Activated T-helper 1 cell treated with anti-CD3 and anti-CD28 coated beads, Interleukin-12 subunit alpha, Interleukin-12 subunit beta, Interleukin-2, Interleukin-4 antibody, amounts not matched to agents 30 ng/mL and 10 ng/mL and 1 ng/mL, durations not matched to agents 14 hours and 24 hours and 36 hours (primary cell): ENCODE data around the gene GAS2L2. TPM values are rescaled to one million over a fixed set of nuclear protein-coding genes. Genes with fewer than 3 reads are reported as not detected.

ENCODE experiments used
- DNase-seq: peaks from one replicate; pipeline ENCODE4 v3.0.0; 2021; ENCODE audit warnings: low spot score
- H3K27ac Mint-ChIP-seq: one replicate; pipeline ENCODE4 v1.8.0; 2021; ENCODE audit warnings: mild to moderate bottlenecking, mixed read lengths
- H3K27me3 Mint-ChIP-seq: one replicate; pipeline ENCODE4 v1.8.0; 2022; ENCODE audit warnings: mild to moderate bottlenecking, moderate library complexity, mixed read lengths; ENCODE audit not compliant: insufficient read depth
- H3K36me3 Mint-ChIP-seq: one replicate; pipeline ENCODE4 v1.8.0; 2021; ENCODE audit warnings: low read depth, mixed read lengths
- H3K4me1 Mint-ChIP-seq: one replicate; pipeline ENCODE4 v1.8.0; 2021; ENCODE audit warnings: low read depth, mixed read lengths
- H3K4me3 Mint-ChIP-seq: one replicate; pipeline ENCODE4 v1.8.0; 2021; ENCODE audit warnings: mild to moderate bottlenecking, moderate library complexity, mixed read lengths
- H3K9me3 Mint-ChIP-seq: one replicate; pipeline ENCODE4 v1.8.0; 2021; ENCODE audit warnings: mixed read lengths
- intact Hi-C: fragments of 100-400 bp; cut with micrococcal nuclease; formaldehyde crosslinking; loops from one replicate; pipeline ENCODE4 v1.15.1; 2024
- total RNA-seq: library from RNA; stranded (reverse); gene quantifications from 2 replicates; pipeline ENCODE4 v1.2.3, GENCODE V29; 2022

GAS2L2 gene
- 0.08 TPM in 1 of 2 replicates, not detected in the other for total RNA-seq

DNA sequence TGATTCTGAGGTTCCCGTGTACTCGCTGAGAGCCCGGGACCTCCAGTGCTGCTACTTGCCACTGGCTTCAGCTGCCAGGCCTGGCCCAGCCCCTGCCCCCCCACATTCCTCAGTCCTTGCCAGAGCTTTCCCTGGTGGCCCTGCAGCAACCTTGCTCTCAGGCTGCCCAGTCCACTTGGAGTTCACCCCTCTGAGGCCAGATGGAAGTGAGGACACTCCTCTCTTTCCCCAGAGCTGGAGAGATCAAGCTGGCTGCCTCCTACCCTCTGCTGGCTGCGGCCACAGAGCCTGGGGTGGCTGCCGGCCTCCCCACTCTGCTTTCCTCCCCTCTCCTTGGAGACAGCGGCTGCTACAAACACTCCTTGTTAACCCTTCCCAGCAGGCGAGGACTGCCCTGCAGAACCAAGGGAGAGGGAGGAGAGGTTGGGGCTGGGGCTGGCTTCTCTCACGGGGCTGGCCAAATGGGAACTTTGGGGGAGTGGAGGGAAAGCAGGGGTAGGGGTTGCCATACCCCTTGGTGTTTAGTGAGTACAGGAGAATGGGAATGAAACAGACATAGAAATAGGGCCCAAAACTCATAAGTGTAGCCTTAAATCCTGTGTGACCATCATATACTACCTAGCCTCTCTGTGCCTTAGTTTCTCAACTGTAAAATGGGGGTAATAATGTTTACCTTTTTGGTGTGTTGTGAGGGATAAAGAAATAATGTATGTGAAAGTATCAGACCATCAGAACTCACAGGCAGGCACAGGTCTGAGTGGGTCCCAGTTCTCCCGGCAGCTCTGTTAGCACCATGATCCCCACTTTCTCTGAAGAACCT lies at the start of gene GAS2L2:
Gene GAS2L2, minus strand, starts transcription at position 295 of the 820 bp plus-strand sequence. CDS start 389 bp downstream, outside the sequence.
- DNase-seq: no peak
- H3K27ac Mint-ChIP-seq: no peak within 1 kb of the TSS
- no peak within 1 kb of the TSS for H3K4me3 Mint-ChIP-seq
- intact Hi-C loops: no loop called here
- H3K9me3 Mint-ChIP-seq: no peaks in the 10 kb centered on the region
- H3K27me3 Mint-ChIP-seq: peaks cover 42% of the 10 kb centered on the region
- peaks cover 11% of the 10 kb centered on the region for H3K4me1 Mint-ChIP-seq
- no peaks in the 10 kb centered on the region for H3K36me3 Mint-ChIP-seq

DNA sequence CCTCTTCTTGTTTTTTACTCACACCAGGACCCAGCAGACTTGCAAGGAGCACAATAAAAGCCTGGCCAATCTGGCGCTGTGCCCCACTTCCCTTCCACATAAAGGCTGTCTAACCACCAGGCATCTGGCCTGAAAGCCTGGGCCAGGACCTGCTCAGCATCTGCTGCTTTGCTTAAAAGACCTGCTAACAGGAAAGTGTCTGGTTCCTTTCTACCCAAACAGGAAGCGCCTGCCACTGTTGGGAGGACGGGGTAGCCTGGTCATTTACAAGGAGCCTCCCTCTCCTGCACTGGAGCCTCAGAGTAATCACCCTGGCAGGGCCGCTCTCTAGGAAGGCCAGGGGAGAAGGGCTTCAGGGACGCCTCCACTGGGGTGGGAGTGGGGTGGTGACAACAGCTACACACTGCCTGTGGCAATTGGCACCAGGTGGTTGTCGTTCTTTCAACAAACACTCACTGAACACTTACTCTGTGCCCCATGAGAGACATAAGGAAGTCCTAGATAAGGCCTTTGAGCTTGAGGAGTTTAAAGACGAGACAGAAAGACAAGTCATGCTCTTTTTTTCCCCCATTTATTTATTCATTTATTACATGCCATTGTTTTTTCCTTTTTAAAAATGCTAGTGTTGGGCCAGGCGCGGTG lies 48.7 kb upstream of the GAS2L2 start:
- Mint-ChIP-seq H3K27me3 (peaks cover 23% of the 10 kb centered on the region), H3K36me3 (no peaks in the 10 kb centered on the region), H3K4me3 (no peak overlapping the region), H3K9me3 (no peaks in the 10 kb centered on the region), H3K27ac (no peak overlapping the region), H3K4me1 (peaks cover 25% of the 10 kb centered on the region)
- DNase-seq: no peak
- intact Hi-C loops: loop anchor here (10.0 kb wide), 1 partner anchor 817 kb away; the partner anchor contains the start of gene LIG3

DNA sequence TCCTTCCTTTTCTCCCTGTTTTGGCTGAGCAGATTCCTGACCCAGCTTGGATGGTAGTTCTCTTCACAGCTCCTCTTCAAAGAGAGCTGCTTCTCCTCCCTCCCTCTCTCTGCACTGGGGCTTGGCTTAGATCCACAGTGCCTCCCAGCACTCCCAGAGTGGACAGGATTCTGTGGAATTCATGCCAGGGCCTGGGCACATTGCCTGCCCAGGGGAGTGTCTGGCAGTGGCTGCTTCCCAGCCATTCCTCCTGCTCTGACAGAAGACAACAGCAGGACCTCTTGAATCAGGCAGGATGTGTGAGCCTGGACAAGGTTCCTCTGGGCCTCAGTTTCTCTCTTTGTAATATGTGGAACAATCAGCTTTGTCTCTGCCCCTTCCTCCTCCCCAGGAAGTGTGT lies 46.9 kb upstream of the GAS2L2 start:
- Mint-ChIP-seq H3K27ac (no peak overlapping the region), H3K9me3 (no peaks in the 10 kb centered on the region), H3K4me1 (peaks cover 29% of the 10 kb centered on the region), H3K27me3 (peaks cover 33% of the 10 kb centered on the region), H3K36me3 (no peaks in the 10 kb centered on the region), H3K4me3 (no peak overlapping the region)
- DNase-seq: no peak
- intact Hi-C loops: loop anchor here (10.0 kb wide), 1 partner anchor 815 kb away; the partner anchor contains the start of gene LIG3

DNA sequence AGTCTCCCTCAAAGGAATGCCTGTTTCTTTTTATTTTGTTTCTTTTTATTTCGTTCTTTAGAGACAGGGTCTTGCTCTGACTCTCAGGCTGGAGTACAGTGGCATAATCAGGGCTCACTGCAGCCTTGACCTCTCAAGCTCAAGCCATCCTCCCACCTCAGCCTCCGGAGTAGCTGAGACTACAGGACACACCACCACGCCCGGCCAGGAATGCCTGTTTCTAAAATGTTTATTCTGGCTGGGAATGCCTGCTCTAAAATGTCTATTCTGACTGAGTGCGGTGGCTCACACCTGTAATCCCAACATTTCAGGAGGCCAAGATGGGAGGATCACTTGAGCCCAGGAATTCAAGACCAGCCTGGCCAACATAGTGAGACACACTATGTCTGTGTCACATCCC lies 44.9 kb upstream of the GAS2L2 start:
- DNase-seq: no peak
- intact Hi-C loops: no loop called here
- H3K9me3 Mint-ChIP-seq: no peaks in the 10 kb centered on the region
- no peak overlapping the region for H3K4me3 Mint-ChIP-seq
- H3K27me3 Mint-ChIP-seq: peaks cover 51% of the 10 kb centered on the region
- H3K36me3 Mint-ChIP-seq: no peaks in the 10 kb centered on the region
- peaks cover 19% of the 10 kb centered on the region for H3K4me1 Mint-ChIP-seq
- H3K27ac Mint-ChIP-seq: no peak overlapping the region

DNA sequence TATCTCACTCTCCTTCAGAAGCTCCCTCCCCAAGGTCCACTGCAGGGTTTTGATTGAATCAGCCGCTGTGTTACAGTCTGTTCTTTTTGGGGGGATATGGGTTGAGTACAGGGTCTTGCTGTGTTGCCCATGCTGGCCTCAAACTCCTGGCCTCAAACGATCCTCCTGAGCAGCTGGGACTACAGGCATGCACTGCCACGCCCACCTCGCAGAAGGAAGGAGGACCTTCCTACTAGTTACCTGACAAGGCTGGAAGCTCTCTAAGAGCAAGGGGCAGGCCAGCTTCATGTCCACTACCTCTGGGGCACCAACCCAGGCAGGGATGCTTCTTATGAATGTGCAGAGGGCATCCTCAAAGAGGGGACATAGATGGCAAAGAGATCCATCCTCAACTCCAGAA lies 44.3 kb upstream of the GAS2L2 start:
- Mint-ChIP-seq H3K27ac (no peak overlapping the region), H3K9me3 (no peaks in the 10 kb centered on the region), H3K27me3 (peaks cover 55% of the 10 kb centered on the region), H3K36me3 (no peaks in the 10 kb centered on the region), H3K4me1 (peaks cover 17% of the 10 kb centered on the region), H3K4me3 (no peak overlapping the region)
- intact Hi-C loops: no loop called here
- DNase-seq: no peak

DNA sequence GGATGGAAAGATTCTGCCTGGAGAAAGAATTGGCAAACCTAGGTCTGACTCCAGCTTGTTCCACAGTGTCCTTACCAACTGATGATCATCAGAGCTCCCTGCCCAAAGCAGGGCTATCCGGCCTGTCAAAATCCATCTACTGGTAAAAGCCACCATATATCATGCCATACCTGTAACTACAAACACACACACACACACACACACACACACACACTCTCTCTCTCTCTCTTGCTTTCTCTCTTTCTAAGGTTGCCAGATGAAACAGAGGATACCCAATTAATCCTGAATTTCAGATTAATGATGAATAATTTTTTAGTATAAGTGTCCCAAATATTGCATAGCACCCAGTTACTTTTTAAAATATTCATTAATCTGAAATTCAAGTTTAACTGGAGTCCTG lies 43.9 kb upstream of the GAS2L2 start:
- no peaks in the 10 kb centered on the region for H3K36me3 Mint-ChIP-seq
- H3K27ac Mint-ChIP-seq: no peak overlapping the region
- peaks cover 59% of the 10 kb centered on the region for H3K27me3 Mint-ChIP-seq
- peaks cover 16% of the 10 kb centered on the region for H3K4me1 Mint-ChIP-seq
- no peaks in the 10 kb centered on the region for H3K9me3 Mint-ChIP-seq
- no peak for DNase-seq
- intact Hi-C loops: no loop called here
- H3K4me3 Mint-ChIP-seq: no peak overlapping the region

DNA sequence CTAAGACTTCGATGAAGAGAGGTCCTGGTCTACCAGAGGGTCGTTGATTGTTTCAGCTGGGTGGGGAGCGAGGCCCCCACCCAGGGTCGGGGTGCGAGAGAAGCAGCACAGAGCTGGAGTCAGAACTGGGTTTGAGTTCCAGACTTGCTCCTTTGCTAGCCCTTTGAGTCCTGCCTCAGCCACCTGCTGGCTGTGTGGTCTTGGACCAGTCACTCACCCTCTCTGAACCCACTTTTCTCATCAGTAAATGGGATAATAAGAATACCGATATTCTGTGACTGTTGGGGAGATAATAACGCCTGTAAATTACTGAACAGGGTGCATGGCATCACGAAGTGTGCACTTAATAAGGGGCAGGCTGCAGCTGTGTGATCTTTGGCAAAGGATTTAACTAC lies 42.8 kb upstream of the GAS2L2 start:
- intact Hi-C loops: no loop called here
- Mint-ChIP-seq H3K36me3 (no peaks in the 10 kb centered on the region), H3K4me3 (peak overlapping the region; percentile 71), H3K27me3 (peaks cover 63% of the 10 kb centered on the region), H3K4me1 (peaks cover 8% of the 10 kb centered on the region), H3K27ac (no peak overlapping the region), H3K9me3 (no peaks in the 10 kb centered on the region)
- no peak for DNase-seq

DNA sequence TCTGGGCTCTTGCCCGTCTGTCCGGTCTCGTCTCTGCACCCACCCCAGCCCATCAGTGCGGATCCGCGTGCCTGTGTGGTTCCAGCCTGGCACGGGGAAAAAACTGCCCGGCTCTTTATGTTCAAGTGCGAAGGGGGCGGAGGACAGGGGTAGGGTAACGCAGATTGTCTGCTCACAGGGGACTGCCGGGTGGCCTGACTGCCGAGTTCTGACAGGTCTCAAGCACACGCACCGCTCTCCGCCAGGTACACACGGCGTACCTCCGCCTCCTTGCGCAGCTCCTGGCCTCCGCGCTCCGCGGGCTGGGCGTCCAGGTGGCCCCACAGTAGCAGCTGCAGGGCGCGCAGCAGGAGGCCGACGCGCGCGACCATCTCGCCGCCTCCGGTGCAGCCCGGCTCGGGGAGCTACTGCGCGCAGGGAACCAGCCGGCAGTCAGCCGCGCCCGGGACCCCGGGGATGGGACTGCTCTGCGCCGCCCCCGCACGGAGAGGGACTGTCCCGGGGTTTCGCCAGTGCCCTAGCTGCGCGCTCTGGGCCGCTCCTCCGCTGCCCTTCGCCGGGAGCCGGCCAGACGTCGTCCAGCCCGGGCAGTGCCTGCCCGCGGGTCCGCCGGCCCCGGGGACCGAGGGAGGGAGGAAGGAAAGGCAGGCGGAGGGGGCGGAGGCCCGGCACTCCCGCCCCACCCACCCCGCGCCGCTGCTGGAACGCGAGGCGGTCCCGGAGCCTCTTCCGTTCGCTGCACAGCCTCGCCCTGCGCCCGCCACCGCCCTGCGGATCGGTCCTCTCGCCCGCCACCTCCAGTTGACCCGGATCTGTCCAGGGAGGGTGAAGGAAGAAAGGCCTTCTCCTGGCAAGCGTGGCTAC lies 42.2 kb upstream of the GAS2L2 start, which contains the start of gene MMP28:
Gene MMP28, minus strand, starts transcription at position 635 of the 864 bp plus-strand sequence. Its CDS starts 264 bp downstream, at position 371.
- intact Hi-C loops: no loop called here
- Mint-ChIP-seq H3K27me3 (peaks cover 70% of the 10 kb centered on the region), H3K9me3 (no peaks in the 10 kb centered on the region), H3K4me3 (peak within 1 kb of the TSS; percentile 71), H3K4me1 (peaks cover 8% of the 10 kb centered on the region), H3K27ac (no peak within 1 kb of the TSS), H3K36me3 (no peaks in the 10 kb centered on the region)
- DNase-seq: peak; percentile 27

DNA sequence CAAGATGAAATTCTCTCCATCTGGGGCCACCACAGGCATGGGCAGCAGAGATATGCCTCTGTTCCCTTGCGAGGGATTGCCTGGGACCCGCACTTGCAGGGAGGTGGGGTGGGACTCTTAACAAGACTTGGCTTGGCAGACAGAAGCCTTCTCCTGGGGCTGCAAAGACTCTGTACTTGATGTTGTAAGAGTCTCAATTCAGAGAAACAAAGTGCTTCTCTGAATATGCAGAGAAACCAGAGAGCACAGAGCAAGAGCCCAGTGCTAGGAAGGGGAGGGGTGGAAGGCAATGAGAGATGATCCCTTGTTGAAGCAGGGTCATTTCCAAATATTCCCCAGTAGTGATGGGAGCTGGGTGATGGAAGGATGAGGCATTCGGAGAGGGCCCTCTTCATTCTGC lies 40.2 kb upstream of the GAS2L2 start:
- no peak overlapping the region for H3K4me3 Mint-ChIP-seq
- H3K36me3 Mint-ChIP-seq: no peaks in the 10 kb centered on the region
- intact Hi-C loops: no loop called here
- DNase-seq: no peak
- peaks cover 8% of the 10 kb centered on the region for H3K4me1 Mint-ChIP-seq
- H3K9me3 Mint-ChIP-seq: no peaks in the 10 kb centered on the region
- H3K27me3 Mint-ChIP-seq: peaks cover 69% of the 10 kb centered on the region
- no peak overlapping the region for H3K27ac Mint-ChIP-seq

DNA sequence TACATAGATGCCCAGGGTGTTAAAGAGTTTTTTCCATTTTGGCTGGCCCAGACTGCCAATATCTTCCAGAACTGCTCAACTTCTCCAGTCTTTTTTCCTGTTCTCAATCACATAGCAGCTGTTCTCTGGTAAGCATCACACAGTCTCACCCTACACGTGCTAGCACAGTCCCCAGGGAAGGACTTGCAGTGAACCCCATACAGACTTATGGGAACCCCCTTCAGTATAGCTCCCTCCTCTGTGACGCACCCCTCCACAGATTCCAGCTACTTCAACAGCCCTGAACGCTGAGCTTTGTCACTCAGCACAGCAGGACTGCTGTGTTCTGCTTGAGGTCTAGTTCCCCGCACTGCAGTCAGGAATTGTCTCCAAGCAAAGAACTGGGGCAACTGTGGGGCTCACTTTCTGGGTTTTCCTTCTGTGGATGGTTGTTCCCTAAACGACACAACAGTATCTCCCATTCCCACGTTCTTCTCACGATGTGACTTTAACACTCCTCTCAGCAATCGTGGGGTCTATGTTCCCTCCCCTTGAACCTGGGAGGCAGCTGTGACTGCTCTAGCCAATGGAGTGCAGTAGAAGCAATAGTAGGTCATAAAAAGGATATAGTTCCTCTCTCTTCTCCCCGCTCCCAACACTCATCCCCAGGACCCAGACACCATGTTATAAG lies 38.8 kb upstream of the GAS2L2 start:
- intact Hi-C loops: no loop called here
- Mint-ChIP-seq H3K4me1 (peaks cover 8% of the 10 kb centered on the region), H3K4me3 (no peak overlapping the region), H3K27ac (no peak overlapping the region), H3K36me3 (no peaks in the 10 kb centered on the region), H3K9me3 (no peaks in the 10 kb centered on the region), H3K27me3 (peaks cover 67% of the 10 kb centered on the region)
- DNase-seq: no peak

DNA sequence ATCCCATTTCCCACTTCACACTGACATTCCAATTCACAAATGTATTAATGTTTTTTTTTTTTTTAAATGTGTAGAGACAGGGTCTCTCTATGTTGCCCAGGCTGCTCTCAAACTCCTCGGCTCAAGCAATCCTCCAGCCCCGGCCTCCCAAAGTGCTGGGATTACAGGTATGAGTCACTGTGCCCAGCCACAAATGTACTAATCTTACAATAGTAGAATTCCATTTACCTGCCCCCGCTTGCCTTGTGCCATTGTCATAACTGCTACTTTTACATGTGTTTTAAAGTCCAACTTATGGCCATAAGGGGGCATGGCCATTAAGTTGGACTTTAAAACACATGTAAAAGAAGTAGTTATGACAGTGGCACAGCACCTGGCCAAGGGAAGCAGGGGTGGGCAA lies 37.8 kb upstream of the GAS2L2 start:
- H3K27ac Mint-ChIP-seq: no peak overlapping the region

More for the DNA sequence above, 37.8 kb upstream of the GAS2L2 start:
- Mint-ChIP-seq H3K9me3 (no peaks in the 10 kb centered on the region), H3K27me3 (peaks cover 63% of the 10 kb centered on the region), H3K4me1 (peaks cover 2% of the 10 kb centered on the region), H3K36me3 (no peaks in the 10 kb centered on the region), H3K4me3 (no peak overlapping the region)
- intact Hi-C loops: no loop called here
- DNase-seq: no peak
